HG02571 (cell line): ENCODE measurements around the gene NOL4L.

Source experiments
- ATAC-seq: cut with Tn5 transposase; IDR thresholded peaks from one replicate; pipeline ENCODE4 v1.9.1; 2021; ENCODE audit warnings: mild to moderate bottlenecking, moderate library complexity; ENCODE audit not compliant: unreplicated experiment

Gene NOL4L

DNA sequence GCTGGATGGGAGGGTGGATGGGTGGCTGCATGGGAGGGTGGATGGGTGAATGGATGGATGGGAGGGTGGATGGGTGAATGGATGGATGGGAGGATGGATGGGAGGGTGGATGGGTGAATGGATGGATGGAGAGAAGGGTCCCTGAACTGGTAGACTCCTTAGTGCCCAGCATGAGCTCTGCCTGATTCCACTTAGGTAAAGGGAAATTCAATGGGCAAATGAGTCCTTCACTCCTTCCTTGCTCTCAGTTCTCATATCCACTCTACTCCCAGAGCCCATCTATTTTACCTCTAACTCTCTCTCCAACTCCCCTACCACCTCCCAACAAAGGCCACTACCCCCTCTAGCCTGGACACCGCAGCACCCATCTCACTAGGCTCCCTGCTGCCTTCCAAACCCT, 29.2 kb upstream of the NOL4L start:
- no peak for ATAC-seq

DNA sequence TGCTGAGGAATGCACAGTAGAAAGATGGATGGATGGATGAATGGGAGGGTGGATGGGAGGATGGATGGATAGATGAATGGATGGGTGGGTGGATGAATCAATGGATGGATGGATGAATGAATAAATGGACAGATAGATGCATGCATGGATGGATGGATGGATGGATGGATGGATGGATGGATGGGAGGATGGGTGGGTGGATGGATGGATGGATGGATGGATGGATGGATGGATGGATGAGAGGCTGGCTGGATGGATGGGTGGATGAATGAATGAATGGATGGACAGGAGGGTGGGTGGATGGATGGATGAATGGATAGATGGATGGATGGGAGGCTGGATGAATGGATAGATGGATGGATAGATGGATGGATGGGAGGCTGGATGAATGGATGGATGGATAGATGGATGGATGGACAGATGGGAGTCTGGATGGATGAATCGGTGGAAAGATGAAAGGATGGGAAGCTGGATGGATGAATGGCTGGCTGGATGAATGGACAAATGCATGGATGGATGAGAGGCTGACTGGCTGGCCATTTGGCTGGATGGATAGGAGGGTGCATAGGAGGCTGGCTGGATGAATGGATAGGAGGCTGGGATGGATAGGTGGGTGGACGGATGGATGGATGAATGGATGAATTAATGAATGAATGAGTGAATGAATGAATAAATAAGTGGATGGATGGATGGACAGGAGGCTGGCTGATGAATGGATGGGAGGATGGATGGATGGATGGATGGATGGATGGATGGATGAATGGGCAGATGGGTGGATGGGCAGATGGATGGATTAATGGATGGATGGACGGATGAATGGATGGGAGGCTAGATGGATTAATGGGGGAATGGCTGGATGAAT, 28.3 kb upstream of the NOL4L start:
- ATAC-seq = no peak

GRCh38 chr20:32612351-32613191, 27.4 kb upstream of the NOL4L start:
- ATAC-seq = no peak

DNA sequence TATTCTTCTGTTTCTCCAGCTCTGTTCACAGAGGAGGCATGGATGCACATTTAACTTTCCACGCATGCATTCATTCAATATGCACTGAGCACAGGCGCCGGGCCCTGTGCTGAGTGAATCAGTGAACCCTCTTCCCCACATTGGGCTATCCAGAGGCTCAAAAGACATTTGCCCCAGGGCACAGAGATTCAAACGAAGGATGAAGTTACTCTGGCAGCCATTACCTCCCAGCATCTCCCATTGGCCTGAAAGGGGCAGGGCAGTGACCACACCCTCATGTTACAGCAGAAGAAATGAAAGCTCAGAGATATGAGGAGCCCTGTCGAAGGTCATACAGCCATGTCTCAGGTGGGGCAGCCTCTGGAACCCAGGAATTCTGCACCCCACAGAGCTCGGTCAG, 26.7 kb upstream of the NOL4L start:
- no peak for ATAC-seq

GRCh38 chr20:32611286-32611685, 26.2 kb upstream of the NOL4L start:
- ATAC-seq = no peak

DNA sequence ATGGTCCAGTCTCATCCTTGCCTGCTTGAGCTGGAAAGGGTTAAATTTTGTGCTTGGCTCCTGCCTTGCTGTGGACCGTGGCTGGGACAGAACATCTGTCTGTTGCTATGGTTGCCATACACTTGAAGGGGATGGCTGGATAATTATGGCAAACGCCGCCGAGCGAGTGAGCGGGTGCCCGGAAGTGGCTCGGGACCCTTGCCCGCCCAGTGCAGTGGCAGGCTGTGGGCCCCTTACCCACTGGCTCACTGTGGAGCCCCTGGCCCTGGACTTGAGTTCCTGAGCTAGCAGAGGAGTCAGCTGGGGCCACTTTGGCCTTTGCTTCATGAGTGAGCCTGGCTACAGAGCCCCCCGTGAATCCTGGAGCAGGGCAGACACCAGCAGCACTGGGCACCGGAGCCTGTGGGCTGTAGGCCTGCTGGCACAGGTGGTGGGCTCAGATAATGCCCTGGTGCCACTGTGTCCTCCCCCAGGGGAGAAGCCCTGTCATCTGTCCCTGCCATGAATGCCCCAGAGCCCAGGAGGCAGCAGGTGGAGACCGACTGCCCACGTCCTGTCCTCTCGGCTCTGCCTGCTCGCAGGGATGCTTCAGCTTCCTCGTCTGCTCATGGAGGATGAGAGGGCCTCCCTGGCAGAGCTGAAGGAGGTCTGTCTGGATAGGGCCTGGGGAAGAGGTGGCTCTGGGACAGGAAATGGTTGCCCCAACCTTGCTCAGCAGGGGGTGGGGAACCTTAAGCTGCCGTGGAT, 25.5 kb upstream of the NOL4L start:
- no peak for ATAC-seq

DNA sequence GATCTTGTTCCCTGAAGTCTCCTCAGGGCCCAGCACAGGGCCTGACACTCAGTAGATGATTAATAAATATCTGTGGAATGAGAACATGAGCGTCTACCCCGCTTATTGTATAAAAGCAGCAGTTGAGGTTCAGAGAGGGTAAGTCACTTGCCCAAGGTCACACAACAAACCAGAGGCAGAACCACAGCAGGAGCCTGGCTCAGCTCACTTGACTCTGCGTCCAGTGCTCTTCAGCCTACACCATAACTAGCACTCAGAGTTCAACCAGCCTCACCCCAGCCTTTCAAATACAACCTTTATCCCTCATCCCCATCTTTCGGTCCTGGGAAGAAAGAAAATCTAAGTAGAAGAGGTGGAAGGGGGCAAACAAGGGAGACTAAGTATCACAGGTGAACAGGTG, 24.9 kb upstream of the NOL4L start:
- no peak for ATAC-seq

GRCh38 chr20:32609111-32609773, 24.1 kb upstream of the NOL4L start:
- no peak for ATAC-seq

- no peak for ATAC-seq
Observed at GRCh38 chr20:32608664-32609015, 23.5 kb upstream of the NOL4L start.

GRCh38 chr20:32607727-32608663, 22.9 kb upstream of the NOL4L start:
- no peak for ATAC-seq

DNA sequence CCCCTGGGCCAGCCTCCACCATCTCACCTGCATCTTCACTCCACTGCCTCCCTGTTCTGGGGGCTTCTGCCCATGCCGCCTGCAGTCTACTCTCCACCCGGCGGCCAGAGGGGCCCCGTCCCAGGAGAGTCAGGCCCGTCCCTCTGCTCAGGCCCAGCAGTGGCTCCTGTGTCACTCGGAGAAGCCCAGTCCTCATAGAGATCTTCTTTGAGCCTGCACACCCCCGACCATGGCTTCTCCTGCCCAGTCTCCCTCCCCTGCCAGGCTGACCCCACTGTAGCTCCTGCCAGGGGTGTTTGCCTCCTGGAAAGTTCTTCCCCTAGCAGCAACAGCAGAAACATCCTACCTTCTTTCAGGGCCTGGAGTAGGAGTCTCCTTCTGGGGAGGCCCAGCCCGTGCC, 22.2 kb upstream of the NOL4L start:
- ATAC-seq = no peak

DNA sequence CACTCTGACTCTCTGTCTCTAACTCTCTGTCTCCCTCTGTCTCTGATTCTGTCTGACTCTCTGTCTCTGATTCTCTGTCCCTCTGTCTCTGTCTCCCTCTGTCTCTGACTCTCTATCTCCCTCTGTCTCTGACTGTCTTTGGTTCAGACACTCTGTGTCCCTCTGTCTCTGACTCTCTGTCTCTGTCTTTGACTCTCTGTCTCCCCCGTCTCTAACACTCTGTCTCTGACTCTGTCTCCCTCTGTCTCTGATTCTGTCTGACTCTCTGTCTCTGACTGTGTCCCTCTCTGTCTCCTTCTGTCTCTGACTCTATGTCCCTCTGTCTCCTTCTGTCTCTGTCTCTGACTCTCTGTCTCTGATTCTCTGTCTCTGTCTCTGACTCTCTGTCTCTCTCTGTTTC, 21.7 kb upstream of the NOL4L start:
- no peak for ATAC-seq

DNA sequence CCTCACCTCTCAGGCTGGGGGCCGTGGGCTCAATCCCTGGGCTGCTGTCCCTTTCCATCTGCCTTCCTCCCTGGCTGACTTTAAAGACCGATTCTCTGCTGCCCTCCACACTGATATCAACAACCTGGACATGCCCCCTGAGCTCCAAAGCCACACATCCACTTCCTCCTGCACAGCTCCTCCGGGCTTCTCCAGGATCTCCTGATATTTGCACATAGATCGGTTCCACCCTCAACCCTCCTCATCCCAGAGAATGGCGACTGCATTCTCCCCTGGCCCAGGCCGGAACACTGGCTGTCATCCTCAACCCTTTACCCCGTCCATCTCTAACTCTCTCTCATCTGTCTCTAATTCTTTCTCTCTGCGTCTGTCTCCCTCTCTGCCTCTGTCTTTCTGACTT, 21.0 kb upstream of the NOL4L start:
- ATAC-seq = no peak

- ATAC-seq = no peak
Observed at GRCh38 chr20:32605167-32605656, 20.1 kb upstream of the NOL4L start.

DNA sequence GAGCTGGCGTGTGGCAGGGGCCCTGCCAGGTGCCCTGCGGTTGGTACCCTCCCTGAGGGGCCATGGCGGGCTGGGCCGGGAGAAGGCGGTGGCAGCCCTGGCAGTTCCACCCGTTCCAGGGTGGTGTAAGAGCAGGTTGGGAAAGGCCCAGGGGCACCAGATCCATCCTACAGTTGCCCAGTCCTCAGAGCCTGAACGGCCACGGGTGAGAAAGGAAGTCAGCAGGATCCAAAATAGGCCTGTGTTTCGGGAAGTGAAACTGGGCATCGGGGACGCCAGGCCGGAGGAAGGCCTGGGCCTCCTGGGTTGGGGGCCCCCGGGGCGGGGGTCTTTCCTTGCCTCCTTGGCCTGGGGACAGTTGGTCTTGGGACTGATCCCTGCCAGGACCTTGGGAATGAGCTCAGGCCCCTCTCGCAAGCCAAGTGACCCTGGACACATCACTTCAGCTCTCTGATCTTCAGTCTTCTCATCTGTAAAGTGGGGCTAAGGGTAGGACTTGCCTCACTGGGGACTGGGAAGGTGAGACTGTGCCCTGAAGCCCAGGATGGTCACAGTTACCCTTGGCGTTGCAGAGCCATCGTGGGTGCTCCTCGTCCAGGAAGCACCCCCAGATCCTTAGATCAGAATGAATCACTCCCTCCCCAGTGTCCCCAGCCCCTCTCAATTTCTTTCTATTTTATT, 18.1 kb upstream of the NOL4L start:
- no peak for ATAC-seq

DNA sequence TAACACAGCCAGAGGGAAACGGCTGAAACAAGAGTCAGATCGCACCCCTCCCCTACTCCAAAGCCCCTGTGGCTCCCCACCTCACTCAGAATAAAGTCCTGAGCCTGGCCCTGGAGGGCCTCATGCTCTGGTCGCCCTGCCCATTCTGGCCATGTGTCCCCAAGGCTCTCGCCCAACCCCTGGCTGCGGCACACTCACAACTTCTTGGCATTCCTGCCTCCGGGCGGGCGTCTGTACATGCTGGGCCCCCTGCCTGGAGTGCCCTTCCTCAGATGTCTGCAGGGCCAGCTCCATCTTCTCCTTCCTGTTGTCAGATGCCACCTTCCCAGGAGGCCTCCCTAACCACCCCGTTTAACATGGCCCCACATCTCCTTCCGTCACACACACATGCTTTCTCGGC, 17.1 kb upstream of the NOL4L start:
- ATAC-seq = no peak

GRCh38 chr20:32600681-32601237, 15.6 kb upstream of the NOL4L start:
- no peak for ATAC-seq

DNA sequence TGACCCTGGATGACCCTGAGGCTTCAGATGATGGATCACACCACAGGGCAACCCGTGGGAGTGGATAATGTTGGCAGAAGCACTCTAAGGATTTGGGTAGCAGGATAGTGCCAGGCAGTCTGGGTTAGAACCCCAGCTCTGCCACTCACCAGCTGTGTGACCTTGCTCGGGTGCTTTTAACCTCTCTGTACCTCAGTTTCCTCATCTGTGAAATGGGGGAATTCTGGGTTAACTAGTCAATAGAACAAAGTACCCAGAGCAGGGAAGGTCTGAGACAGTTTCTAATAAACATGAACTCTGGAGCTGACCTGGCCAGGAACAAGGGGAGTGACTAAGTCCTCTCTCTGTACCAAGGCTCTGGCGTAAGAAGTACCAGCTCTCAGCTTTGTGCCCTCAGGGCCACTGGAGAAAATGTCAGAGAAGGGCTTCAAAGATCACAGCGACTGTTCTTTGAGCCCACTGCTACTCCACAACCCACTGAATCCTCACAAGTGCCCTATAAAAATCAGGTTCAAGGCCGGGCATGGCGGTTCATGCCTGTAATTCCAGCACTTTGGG, 14.7 kb upstream of the NOL4L start:
- ATAC-seq = no peak

DNA sequence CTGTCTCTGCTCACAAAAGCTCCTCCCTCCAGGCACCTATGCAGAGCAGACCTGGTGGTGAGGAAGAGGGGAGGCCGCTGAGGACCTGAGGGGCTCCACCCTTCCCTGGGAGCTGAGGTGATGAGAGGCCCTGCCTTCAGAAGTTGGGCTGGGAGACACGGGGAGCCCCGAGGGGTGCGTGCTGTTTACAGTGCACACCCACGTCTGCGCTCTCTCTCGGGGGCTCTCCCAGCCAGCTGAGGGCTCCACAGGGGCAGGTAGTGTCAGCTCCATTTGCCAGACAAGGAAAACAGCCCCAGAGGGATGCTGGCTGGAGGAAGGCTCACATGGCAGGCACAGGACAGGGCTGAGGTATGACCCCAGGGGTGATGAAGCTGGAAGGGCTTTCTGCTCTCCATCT, 13.5 kb upstream of the NOL4L start:
- no peak for ATAC-seq
